ENCODE measurements around the gene C16orf92. TPM values are rescaled to one million over a fixed set of nuclear protein-coding genes. Genes with fewer than 3 reads are reported as not detected.

Gene C16orf92
- total and polyA plus RNA-seq, 12 donors = not detected

GRCh38 chr16:29993191-29993902 is 29.7 kb upstream of the C16orf92 start:
- H3K27ac ChIP-seq = peak overlapping the region in 1 of 10 donors; percentile 36
- no peak for ATAC-seq
- WGBS, 2 donors = 84 to 85% methylated on average over 25 of the region's 25 CpGs
- no peaks in the 10 kb centered on the region for H3K9me3 ChIP-seq
- no peaks in the 10 kb centered on the region for H3K27me3 ChIP-seq
- TF ChIP-seq CTCF (IDR thresholded peaks at IDR 0.05) = no peak
- H3K4me1 ChIP-seq = peaks cover 7 to 40% (median 28%) of the 10 kb centered on the region in 9 donors
- peaks cover 0 to 67% (median 35%) of the 10 kb centered on the region in 9 donors for H3K36me3 ChIP-seq
- H3K4me3 ChIP-seq = no peak overlapping the region
- DNase-seq = no peak
- intact Hi-C loops (cut with DNase I) = loop anchor here in 3 of 10 donors (10.0 kb wide), 3 partner anchors 69 to 179 kb away; partner anchors contain the start of genes CDIPT (in 1 of the 3), KCTD13 (in 1 of the 3), PAGR1 (in 1 of the 3) and PRRT2 (in 1 of the 3)

- TF ChIP-seq CTCF (IDR thresholded peaks at IDR 0.05) = no peak
- DNase-seq = no peak
- H3K9me3 ChIP-seq = no peaks in the 10 kb centered on the region
- peak overlapping the region in 5 of 10 donors; percentile 66 to 91 (median 87) for H3K4me3 ChIP-seq
- H3K27ac ChIP-seq = peak overlapping the region in 8 of 10 donors; percentile 92 to 99 (median 97)
- intact Hi-C loops (cut with DNase I) = loop anchor here in 6 of 10 donors (2.0 to 10.0 kb wide), 6 partner anchors 13 to 179 kb away; partner anchors contain the start of genes CDIPT (in 1 of the 6), KCTD13 (in 1 of the 6), PAGR1 (in 1 of the 6) and PRRT2 (in 1 of the 6)
- no peak for ATAC-seq
- no peaks in the 10 kb centered on the region for H3K27me3 ChIP-seq
- H3K36me3 ChIP-seq = peaks cover 0 to 64% (median 31%) of the 10 kb centered on the region in 9 donors
- WGBS, 2 donors = 76 to 78% methylated on average over 9 of the region's 9 CpGs
- peaks cover 7 to 40% (median 28%) of the 10 kb centered on the region in 9 donors for H3K4me1 ChIP-seq
Measured at GRCh38 chr16:29993903-29994599, 28.9 kb upstream of the C16orf92 start.

- WGBS, 2 donors = 10 to 11% methylated on average over 24 of the region's 24 CpGs
- Histone ChIP-seq H3K36me3 (peaks cover 0 to 63% (median 28%) of the 10 kb centered on the region in 9 donors), H3K4me3 (peak overlapping the region; percentile 55 to 97 (median 82)), H3K27me3 (no peaks in the 10 kb centered on the region), H3K27ac (peak overlapping the region; percentile 87 to 99 (median 96)), H3K9me3 (no peaks in the 10 kb centered on the region), H3K4me1 (peaks cover 7 to 40% (median 28%) of the 10 kb centered on the region in 9 donors)
- DNase-seq (peak; percentile 44 to 61), ATAC-seq (peak; percentile 14 to 56 (median 44))
- intact Hi-C loops (cut with DNase I) = loop anchor here in 6 of 10 donors (1.0 to 10.0 kb wide), 8 partner anchors 14 to 180 kb away; partner anchors contain the start of genes TMEM219 (in 3 of the 6), CDIPT (in 1 of the 6), KCTD13 (in 1 of the 6) and PAGR1 (in 1 of the 6)
- no peak for TF ChIP-seq CTCF (IDR thresholded peaks at IDR 0.05)
Measured at GRCh38 chr16:29994600-29995323, 28.2 kb upstream of the C16orf92 start.

Measured in heart right ventricle (tissue), 16 donors.